Keratinocyte (primary cell): ENCODE measurements around the gene FRYL.

Experiments used
- CTCF ChIP-seq, 3 experiments: IDR thresholded peaks in 1 of 3; conservative IDR thresholded peaks in 1 of 3; optimal IDR thresholded peaks in 1 of 3; 2 replicates in 2 of 3; 3 replicates in 1 of 3; pipeline versions ENCODE3 to v1.5.1; 2011; ENCODE audit warnings: low read length in 3 of 3, mild to moderate bottlenecking in 3 of 3, moderate library complexity in 2 of 3, control low read depth in 1 of 3, inconsistent platforms in 1 of 3; ENCODE audit not compliant: insufficient read depth in 2 of 3; ENCODE audit errors: extremely low read depth in 1 of 3
- EZH2 ChIP-seq: IDR thresholded peaks from one replicate; pipeline ENCODE4 v1.6.1; 2012; ENCODE audit warnings: inconsistent platforms, mild to moderate bottlenecking, low read length, moderate library complexity

DNA sequence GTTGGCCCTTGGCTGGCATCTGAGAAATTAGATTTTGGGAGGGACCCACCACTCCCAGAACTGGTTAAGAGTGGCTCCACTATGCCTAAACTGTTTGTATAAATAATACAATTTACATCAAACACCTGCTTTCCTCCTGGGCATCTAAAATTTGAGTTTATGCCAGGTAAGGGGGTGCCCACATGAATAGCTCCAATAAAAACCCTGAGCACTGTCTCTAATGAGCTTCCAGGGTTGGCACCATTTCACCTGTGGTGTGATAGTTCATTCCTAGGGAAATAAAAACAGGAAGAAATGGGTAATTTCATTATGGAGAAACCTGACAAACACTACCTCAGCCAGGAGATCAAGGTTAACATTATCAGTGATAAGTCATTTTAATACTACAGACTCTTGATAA, 119.7 kb downstream of the FRYL start:
- TF ChIP-seq CTCF (optimal IDR thresholded peaks at IDR 0.05 in 1 of 3, IDR thresholded peaks at IDR 0.05 in 1 of 3, conservative IDR thresholded peaks at IDR 0.05 in 1 of 3; ENCODE audit: extremely low read depth in 1 of 3, insufficient read depth in 2 of 3, low read length in 3 of 3) (no peak), EZH2 (no peak)
